Suprapubic skin (tissue), 3 donors: Measurements from ENCODE around the gene LPIN2.

Source experiments
- POLR2AphosphoS5 ChIP-seq, 3 donors: sonication (generic); formaldehyde crosslinking; IDR thresholded peaks; one replicate each; pipeline ENCODE4 v1.6.1; 2017; ENCODE audit warnings: antibody characterized with exemption in 3 of 3
- TF ChIP-seq, protein P1 (sequence below), 2 donors: fragments of 200-600 bp in 1 of 2; fragments of 450-650 bp in 1 of 2; sonication (generic) in 1 of 2; IDR thresholded peaks; one replicate each; pipeline ENCODE4 v1.5.1; 2016 to 2019; ENCODE audit warnings: antibody characterized with exemption in 2 of 2, mild to moderate bottlenecking in 1 of 2, moderate library complexity in 1 of 2

DNA sequence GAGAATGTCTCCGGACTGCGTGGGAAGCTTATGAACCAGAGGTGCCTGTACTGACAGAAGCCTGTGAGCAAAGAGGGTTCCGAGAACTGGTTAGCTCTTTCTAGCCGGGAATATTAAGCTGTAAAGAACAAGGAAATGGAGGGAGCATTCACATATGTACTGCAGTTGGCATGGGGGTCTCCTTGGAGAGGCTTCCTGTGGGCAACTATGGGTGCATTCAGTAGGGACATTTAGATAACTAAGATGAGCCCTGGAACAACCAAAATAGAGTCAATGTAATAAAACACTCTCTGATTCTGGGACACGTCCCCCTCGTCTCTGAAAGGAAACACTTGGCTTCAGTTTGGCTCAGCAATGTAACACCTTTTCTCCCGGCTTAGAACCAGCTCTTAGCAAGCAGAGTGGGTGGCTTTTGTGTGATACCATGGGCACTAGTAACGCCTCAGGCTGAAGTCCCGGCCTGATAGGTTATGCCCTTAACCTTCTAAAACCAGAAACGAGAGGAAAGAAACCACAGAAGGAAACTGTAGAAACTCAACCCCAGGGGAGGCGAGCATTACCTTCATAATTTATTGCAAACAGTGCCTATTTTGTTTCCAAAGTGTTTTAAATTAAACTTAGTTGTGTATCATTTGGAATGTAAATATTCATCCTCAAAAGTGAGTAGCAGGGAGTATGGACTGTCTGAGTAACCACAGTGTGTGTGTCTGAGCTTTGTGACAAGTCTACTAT lies 48.8 kb upstream of the LPIN2 start:
- TF ChIP-seq, protein P1, sequence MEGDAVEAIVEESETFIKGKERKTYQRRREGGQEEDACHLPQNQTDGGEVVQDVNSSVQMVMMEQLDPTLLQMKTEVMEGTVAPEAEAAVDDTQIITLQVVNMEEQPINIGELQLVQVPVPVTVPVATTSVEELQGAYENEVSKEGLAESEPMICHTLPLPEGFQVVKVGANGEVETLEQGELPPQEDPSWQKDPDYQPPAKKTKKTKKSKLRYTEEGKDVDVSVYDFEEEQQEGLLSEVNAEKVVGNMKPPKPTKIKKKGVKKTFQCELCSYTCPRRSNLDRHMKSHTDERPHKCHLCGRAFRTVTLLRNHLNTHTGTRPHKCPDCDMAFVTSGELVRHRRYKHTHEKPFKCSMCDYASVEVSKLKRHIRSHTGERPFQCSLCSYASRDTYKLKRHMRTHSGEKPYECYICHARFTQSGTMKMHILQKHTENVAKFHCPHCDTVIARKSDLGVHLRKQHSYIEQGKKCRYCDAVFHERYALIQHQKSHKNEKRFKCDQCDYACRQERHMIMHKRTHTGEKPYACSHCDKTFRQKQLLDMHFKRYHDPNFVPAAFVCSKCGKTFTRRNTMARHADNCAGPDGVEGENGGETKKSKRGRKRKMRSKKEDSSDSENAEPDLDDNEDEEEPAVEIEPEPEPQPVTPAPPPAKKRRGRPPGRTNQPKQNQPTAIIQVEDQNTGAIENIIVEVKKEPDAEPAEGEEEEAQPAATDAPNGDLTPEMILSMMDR (IDR thresholded peaks at IDR 0.05): no peak
- no peak for TF ChIP-seq POLR2AphosphoS5 (IDR thresholded peaks at IDR 0.05)
